ENCODE data around the gene WDR72. TPM values are rescaled to one million over a fixed set of nuclear protein-coding genes. Genes with fewer than 3 reads are reported as not detected.

WDR72 gene
- total RNA-seq, 1 donor from 2014 or later: 1.1 TPM

- H3K9me3 Mint-ChIP-seq (ENCODE audit: unreplicated experiment): no peaks in the 10 kb centered on the region
- no peaks in the 10 kb centered on the region for H3K36me3 Mint-ChIP-seq (ENCODE audit: unreplicated experiment)
- no peak overlapping the region for H3K4me3 Mint-ChIP-seq (ENCODE audit: unreplicated experiment)
- peaks cover 2% of the 10 kb centered on the region for H3K4me1 Mint-ChIP-seq (ENCODE audit: low read depth, unreplicated experiment)
- no peak for DNase-seq
- no peak overlapping the region for H3K27ac Mint-ChIP-seq (ENCODE audit: unreplicated experiment)
- no peaks in the 10 kb centered on the region for H3K27me3 Mint-ChIP-seq (ENCODE audit: unreplicated experiment)
- TF ChIP-seq CTCF (IDR thresholded peaks at IDR 0.05; ENCODE audit: partially characterized antibody, unreplicated experiment): no peak
Observed at GRCh38 chr15:53644660-53645059, 114.8 kb downstream of the WDR72 start.

DNA sequence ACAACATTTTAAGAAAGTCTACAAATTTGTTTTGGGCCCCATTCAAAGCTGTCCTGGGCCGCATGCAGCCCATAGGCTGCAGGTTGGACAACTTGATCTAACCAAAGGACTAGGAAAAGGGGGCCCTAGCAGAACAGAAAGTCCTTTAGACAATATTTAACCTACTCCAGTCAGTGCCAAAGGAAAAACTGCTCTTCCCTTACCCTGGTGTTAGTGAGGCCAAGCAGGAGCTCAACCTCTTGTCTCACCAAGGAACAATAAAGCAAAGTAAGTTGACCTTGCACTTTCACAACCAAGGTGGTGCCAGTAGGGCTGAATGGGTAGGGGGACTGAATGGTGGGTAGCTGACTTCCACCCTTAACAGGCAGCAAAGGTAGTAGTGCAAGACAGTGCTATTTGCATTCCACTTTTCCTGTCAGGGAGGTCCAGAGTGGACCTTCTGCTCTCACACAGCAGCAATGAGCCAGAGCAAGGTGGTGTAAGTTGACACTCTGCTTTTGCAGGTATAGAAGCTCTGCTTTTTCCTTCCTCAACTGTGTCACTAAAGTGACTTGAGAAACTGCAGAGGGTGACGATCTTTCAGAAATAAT lies 124.9 kb downstream of the WDR72 start:
- H3K4me3 Mint-ChIP-seq (ENCODE audit: unreplicated experiment): no peak overlapping the region
- H3K27ac Mint-ChIP-seq (ENCODE audit: unreplicated experiment): no peak overlapping the region

DNA sequence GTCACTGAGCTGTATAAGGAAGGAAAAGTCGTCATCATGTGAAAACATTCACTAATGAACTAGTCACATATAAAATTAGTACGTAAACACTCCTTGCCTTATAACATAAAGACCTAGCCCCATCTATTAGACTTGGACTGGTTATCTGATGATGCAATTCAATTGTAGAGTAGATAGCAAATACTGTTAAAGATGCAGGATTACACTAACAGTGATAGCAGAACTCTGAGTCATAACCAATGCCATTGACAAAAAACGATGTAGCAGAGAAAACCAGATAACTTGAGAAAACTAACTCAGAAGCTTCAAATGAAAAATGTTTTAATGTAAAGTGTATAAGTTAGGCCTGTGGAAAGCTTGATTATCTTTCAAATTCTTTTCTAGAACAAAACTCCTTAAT lies 132.2 kb downstream of the WDR72 start:
- H3K27ac Mint-ChIP-seq (ENCODE audit: unreplicated experiment): no peak overlapping the region
- H3K36me3 Mint-ChIP-seq (ENCODE audit: unreplicated experiment): peaks cover 14% of the 10 kb centered on the region
- no peak for DNase-seq
- no peak for TF ChIP-seq CTCF (IDR thresholded peaks at IDR 0.05; ENCODE audit: partially characterized antibody, unreplicated experiment)
- H3K4me1 Mint-ChIP-seq (ENCODE audit: low read depth, unreplicated experiment): no peaks in the 10 kb centered on the region
- no peaks in the 10 kb centered on the region for H3K27me3 Mint-ChIP-seq (ENCODE audit: unreplicated experiment)
- H3K9me3 Mint-ChIP-seq (ENCODE audit: unreplicated experiment): peaks cover 2% of the 10 kb centered on the region
- H3K4me3 Mint-ChIP-seq (ENCODE audit: unreplicated experiment): no peak overlapping the region

More for the DNA sequence above, 124.9 kb downstream of the WDR72 start:
- Mint-ChIP-seq H3K4me1 (ENCODE audit: low read depth, unreplicated experiment) (no peaks in the 10 kb centered on the region), H3K9me3 (ENCODE audit: unreplicated experiment) (peaks cover 5% of the 10 kb centered on the region), H3K36me3 (ENCODE audit: unreplicated experiment) (peaks cover 22% of the 10 kb centered on the region), H3K27me3 (ENCODE audit: unreplicated experiment) (peaks cover 3% of the 10 kb centered on the region)
- no peak for TF ChIP-seq CTCF (IDR thresholded peaks at IDR 0.05; ENCODE audit: partially characterized antibody, unreplicated experiment)
- no peak for DNase-seq

- no peak for DNase-seq
- peaks cover 1% of the 10 kb centered on the region for H3K27me3 Mint-ChIP-seq (ENCODE audit: unreplicated experiment)
- TF ChIP-seq CTCF (IDR thresholded peaks at IDR 0.05; ENCODE audit: partially characterized antibody, unreplicated experiment): no peak
- H3K27ac Mint-ChIP-seq (ENCODE audit: unreplicated experiment): peak overlapping the region; percentile 5
- H3K9me3 Mint-ChIP-seq (ENCODE audit: unreplicated experiment): peaks cover 2% of the 10 kb centered on the region
- H3K4me1 Mint-ChIP-seq (ENCODE audit: low read depth, unreplicated experiment): no peaks in the 10 kb centered on the region
- peaks cover 8% of the 10 kb centered on the region for H3K36me3 Mint-ChIP-seq (ENCODE audit: unreplicated experiment)
- H3K4me3 Mint-ChIP-seq (ENCODE audit: unreplicated experiment): no peak overlapping the region
Observed at GRCh38 chr15:53625962-53626845, 133.3 kb downstream of the WDR72 start.

GRCh38 chr15:53625260-53625659 lies 134.2 kb downstream of the WDR72 start:
- Mint-ChIP-seq H3K36me3 (ENCODE audit: unreplicated experiment) (no peaks in the 10 kb centered on the region), H3K27me3 (ENCODE audit: unreplicated experiment) (peaks cover 1% of the 10 kb centered on the region), H3K27ac (ENCODE audit: unreplicated experiment) (peak overlapping the region; percentile 14), H3K4me1 (ENCODE audit: low read depth, unreplicated experiment) (no peaks in the 10 kb centered on the region), H3K9me3 (ENCODE audit: unreplicated experiment) (peaks cover 2% of the 10 kb centered on the region), H3K4me3 (ENCODE audit: unreplicated experiment) (no peak overlapping the region)
- DNase-seq: no peak
- TF ChIP-seq CTCF (IDR thresholded peaks at IDR 0.05; ENCODE audit: partially characterized antibody, unreplicated experiment): no peak
